Measurements from ENCODE around the gene ARNT2.

DNA sequence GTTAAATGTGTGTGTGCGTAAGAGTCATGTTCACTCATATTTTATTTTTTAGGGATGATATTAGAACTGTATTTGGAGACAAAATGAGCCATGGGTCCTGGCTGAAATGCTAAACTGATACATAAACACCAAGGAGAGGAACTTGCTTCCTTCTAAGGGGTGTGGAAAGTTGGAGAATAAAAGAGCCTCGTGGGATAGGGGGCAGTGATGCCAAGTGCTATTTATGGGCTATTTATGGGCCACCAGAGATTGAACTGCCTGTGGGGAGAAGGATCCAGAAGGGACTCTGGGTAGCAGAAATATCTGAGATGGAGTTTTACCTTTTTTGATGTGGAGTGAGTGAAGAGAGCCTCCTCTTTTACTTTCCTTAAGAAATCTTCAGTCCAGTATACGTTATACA, 1.8 kb upstream of the ARNT2 start:
- TF ChIP-seq POLR2AphosphoS5 (IDR thresholded peaks at IDR 0.05) (no peak), POLR2A (IDR thresholded peaks at IDR 0.05) (no peak)
